GM12873 (cell line): ENCODE results near the gene GANAB.

Source experiments
- CTCF ChIP-seq: IDR thresholded peaks from 2 replicates; pipeline ENCODE4 v1.5.1; 2012; ENCODE audit warnings: low read depth, mild to moderate bottlenecking, moderate library complexity, low read length, control low read depth; ENCODE audit not compliant: insufficient read depth; ENCODE audit errors: missing control alignments

Gene GANAB

GRCh38 chr11:62645946-62646824 lies at the start of gene GANAB:
Gene GANAB, minus strand, starts transcription at chr11:62646613. Its CDS starts 14 bp downstream, at chr11:62646599.
- no peak for TF ChIP-seq CTCF

GRCh38 chr11:62694455-62695167 lies 48.2 kb upstream of the GANAB start:
- peak; percentile 87 for TF ChIP-seq CTCF

- TF ChIP-seq CTCF, result no peak
Measured at GRCh38 chr11:62689421-62690183, 43.2 kb upstream of the GANAB start, which contains the start of gene LRRN4CL. Gene LRRN4CL, minus strand, starts transcription at chr11:62689530. Its CDS starts 1,022 bp downstream, at chr11:62688508.

GRCh38 chr11:62688491-62688890 lies 42.1 kb upstream of the GANAB start:
- TF ChIP-seq CTCF, result no peak

GRCh38 chr11:62687508-62688396 lies 41.3 kb upstream of the GANAB start:
- no peak for TF ChIP-seq CTCF

GRCh38 chr11:62682518-62682917 lies 36.1 kb upstream of the GANAB start:
- no peak for TF ChIP-seq CTCF
